RPMI7951 (cell line): ENCODE measurements around the gene PTPRH. TPM values are rescaled to one million over a fixed set of nuclear protein-coding genes. Genes with fewer than 3 reads are reported as not detected.

ENCODE experiments used
- DNase-seq: peaks from one replicate; pipeline ENCODE4 v3.0.0-alpha.2; 2012; ENCODE audit warnings: low read depth
- total RNA-seq: library from RNA; depleted of rRNA; stranded (reverse); fragments of >200 nt; shearing (Covaris generic); gene quantifications from 2 replicates; pipeline ENCODE4 v1.2.3, GENCODE V29; 2014

Gene PTPRH
- total RNA-seq, 1 experiment from 2014 or later = 6.0 TPM

- DNase-seq = no peak
Measured at GRCh38 chr19:55246462-55247451, 37.5 kb upstream of the PTPRH start.

GRCh38 chr19:55245236-55245904, 36.1 kb upstream of the PTPRH start:
- no peak for DNase-seq

GRCh38 chr19:55244004-55244680, 34.8 kb upstream of the PTPRH start:
- DNase-seq = no peak

GRCh38 chr19:55242517-55242916, 33.2 kb upstream of the PTPRH start:
- DNase-seq = no peak

GRCh38 chr19:55241935-55242464, 32.7 kb upstream of the PTPRH start:
- DNase-seq = no peak

- DNase-seq = no peak
Measured at GRCh38 chr19:55241143-55241934, 32.0 kb upstream of the PTPRH start.

GRCh38 chr19:55240713-55241020, 31.4 kb upstream of the PTPRH start:
- no peak for DNase-seq

- no peak for DNase-seq
Measured at GRCh38 chr19:55239004-55239403, 29.7 kb upstream of the PTPRH start.

- no peak for DNase-seq
Measured at GRCh38 chr19:55238030-55238429, 28.7 kb upstream of the PTPRH start.

- DNase-seq = no peak
Measured at GRCh38 chr19:55232986-55233385, 23.7 kb upstream of the PTPRH start.

GRCh38 chr19:55232286-55232602, 22.9 kb upstream of the PTPRH start:
- DNase-seq = no peak

- DNase-seq = no peak
Measured at GRCh38 chr19:55231391-55232285, 22.3 kb upstream of the PTPRH start.

GRCh38 chr19:55230780-55231179, 21.5 kb upstream of the PTPRH start:
- DNase-seq = no peak

- no peak for DNase-seq
Measured at GRCh38 chr19:55230329-55230728, 21.0 kb upstream of the PTPRH start.

- no peak for DNase-seq
Measured at GRCh38 chr19:55229789-55230182, 20.5 kb upstream of the PTPRH start.

- no peak for DNase-seq
Measured at GRCh38 chr19:55229145-55229788, 20.0 kb upstream of the PTPRH start.

GRCh38 chr19:55228403-55229031, 19.2 kb upstream of the PTPRH start, which contains the start of gene TMEM86B:
TMEM86B (minus strand) TSS chr19:55228763; CDS start chr19:55228741, 22 bp downstream.
- no peak for DNase-seq

- DNase-seq = no peak
Measured at GRCh38 chr19:55228015-55228391, 18.7 kb upstream of the PTPRH start.

- no peak for DNase-seq
Measured at GRCh38 chr19:55227241-55228014, 18.1 kb upstream of the PTPRH start.
